C4-2B (cell line): Measurements from ENCODE around the gene GART.
"Not testable (repeated sequence)": the region's sequence is repeated elsewhere in the genome, so short reads cannot be mapped to it uniquely, and the experiment has no call there.

ENCODE experiments used
- H3K27ac ChIP-seq: fragments of 450-650 bp; 2 replicates; pipeline ENCODE4 v1.5.1; 2017
- ZFX ChIP-seq: fragments of 450-650 bp; IDR thresholded peaks from 2 replicates; pipeline ENCODE4 v1.6.1; 2017
- TF ChIP-seq, protein P1 (sequence below): fragments of 450-650 bp; conservative IDR thresholded peaks from 2 replicates; pipeline ENCODE4 v1.5.1; 2017; ENCODE audit warnings: mild to moderate bottlenecking

GART gene

DNA sequence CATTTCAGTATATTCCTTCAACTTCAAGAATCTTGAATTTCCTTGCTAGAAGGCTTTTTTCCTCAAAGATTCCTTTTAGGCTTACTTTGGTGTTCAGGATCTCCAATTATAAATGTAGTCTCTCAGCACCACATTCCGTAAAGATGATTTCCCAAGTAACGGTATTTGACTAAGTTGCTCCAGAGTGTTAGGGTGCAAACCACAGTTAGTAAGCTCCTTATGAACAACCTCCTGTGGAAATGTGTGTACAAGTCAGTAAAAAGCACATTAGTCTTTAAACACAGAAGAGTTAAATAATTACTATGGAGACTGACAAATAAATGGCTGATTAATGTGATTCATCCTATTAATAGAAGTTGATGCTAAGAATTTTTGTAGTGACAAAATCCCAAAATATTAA is 36.3 kb upstream of the GART start:
- no peak overlapping the region for H3K27ac ChIP-seq
- TF ChIP-seq, protein P1, sequence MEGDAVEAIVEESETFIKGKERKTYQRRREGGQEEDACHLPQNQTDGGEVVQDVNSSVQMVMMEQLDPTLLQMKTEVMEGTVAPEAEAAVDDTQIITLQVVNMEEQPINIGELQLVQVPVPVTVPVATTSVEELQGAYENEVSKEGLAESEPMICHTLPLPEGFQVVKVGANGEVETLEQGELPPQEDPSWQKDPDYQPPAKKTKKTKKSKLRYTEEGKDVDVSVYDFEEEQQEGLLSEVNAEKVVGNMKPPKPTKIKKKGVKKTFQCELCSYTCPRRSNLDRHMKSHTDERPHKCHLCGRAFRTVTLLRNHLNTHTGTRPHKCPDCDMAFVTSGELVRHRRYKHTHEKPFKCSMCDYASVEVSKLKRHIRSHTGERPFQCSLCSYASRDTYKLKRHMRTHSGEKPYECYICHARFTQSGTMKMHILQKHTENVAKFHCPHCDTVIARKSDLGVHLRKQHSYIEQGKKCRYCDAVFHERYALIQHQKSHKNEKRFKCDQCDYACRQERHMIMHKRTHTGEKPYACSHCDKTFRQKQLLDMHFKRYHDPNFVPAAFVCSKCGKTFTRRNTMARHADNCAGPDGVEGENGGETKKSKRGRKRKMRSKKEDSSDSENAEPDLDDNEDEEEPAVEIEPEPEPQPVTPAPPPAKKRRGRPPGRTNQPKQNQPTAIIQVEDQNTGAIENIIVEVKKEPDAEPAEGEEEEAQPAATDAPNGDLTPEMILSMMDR: no peak
- TF ChIP-seq ZFX: no peak

- not testable (repeated sequence) for H3K27ac ChIP-seq
These were observed 34.8 kb upstream of the GART start for GRCh38 chr21:33576741-33577141.

GRCh38 chr21:33572350-33572749 is 30.4 kb upstream of the GART start:
- H3K27ac ChIP-seq: no peak overlapping the region
- TF ChIP-seq, protein P1: no peak
- TF ChIP-seq ZFX: no peak

GRCh38 chr21:33569991-33570390 is 28.1 kb upstream of the GART start:
- no peak overlapping the region for H3K27ac ChIP-seq
- TF ChIP-seq ZFX: no peak

- no peak for TF ChIP-seq ZFX
- H3K27ac ChIP-seq: no peak overlapping the region
These were observed 26.5 kb upstream of the GART start for GRCh38 chr21:33568448-33568847.

DNA sequence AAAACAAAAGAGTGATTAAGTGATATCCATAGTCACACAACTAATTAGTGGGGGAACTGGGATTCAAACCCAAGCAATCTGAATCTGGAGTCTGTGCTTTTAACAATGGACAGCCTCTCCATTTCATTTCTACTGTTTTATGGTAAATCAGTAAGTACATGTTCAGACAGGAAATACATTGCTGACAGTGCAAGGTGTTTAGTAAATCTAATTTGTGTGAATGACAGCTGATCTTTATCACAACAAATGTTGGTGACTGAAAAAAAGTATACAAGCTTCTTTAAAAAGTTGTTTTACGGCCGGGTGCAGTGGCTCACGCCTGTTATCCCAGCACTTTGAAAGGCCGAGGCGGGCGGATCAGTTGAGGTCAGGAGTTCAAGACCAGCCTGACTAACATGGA is 26.0 kb upstream of the GART start:
- TF ChIP-seq, protein P1: no peak
- TF ChIP-seq ZFX: no peak
- no peak overlapping the region for H3K27ac ChIP-seq

GRCh38 chr21:33566514-33566913 is 24.6 kb upstream of the GART start:
- TF ChIP-seq ZFX: no peak
- TF ChIP-seq, protein P1: no peak
- H3K27ac ChIP-seq: no peak overlapping the region

DNA sequence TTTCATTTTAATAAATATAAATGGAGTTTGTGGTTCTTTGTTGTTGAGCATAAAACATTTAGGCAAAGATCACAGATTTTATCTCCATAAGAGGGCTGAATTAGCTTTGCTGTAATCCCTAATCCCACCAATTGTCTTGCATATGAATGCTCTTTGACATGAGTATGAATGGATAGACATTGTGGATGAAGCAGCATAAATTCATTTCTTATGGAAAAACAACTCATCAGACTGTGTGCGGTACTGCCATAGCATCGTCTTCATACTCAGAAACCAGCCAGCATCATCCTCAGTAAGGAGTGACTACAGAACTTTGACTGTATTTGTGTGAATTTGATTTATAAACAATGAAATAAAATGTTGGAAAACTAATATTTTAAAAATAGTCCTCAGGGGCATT is 20.5 kb upstream of the GART start:
- no peak overlapping the region for H3K27ac ChIP-seq
- TF ChIP-seq, protein P1: no peak
- no peak for TF ChIP-seq ZFX

GRCh38 chr21:33561373-33561772 is 19.5 kb upstream of the GART start:
- no peak for TF ChIP-seq ZFX
- TF ChIP-seq, protein P1: no peak
- H3K27ac ChIP-seq: no peak overlapping the region
